Ishikawa (cell line): ENCODE data around the gene SPATA9.

Experiments
- CEBPB ChIP-seq: IDR thresholded peaks from 2 replicates; pipeline ENCODE4 v1.6.1; 2012
- CREB1 ChIP-seq: IDR thresholded peaks from 2 replicates; pipeline ENCODE4 v1.6.1; 2012; ENCODE audit warnings: low read depth
- EGR1 ChIP-seq: IDR thresholded peaks from 2 replicates; pipeline ENCODE4 v1.6.1; 2012
- EP300 ChIP-seq: IDR thresholded peaks from 2 replicates; pipeline ENCODE4 v1.6.1; 2012; ENCODE audit warnings: borderline replicate concordance
- FOXM1 ChIP-seq: IDR thresholded peaks from 2 replicates; pipeline ENCODE4 v1.6.1; 2012; ENCODE audit warnings: low read depth, borderline replicate concordance
- NFIC ChIP-seq: IDR thresholded peaks from 2 replicates; pipeline ENCODE4 v1.6.1; 2012
- RAD21 ChIP-seq: IDR thresholded peaks from 2 replicates; pipeline ENCODE4 v1.6.1; 2012; ENCODE audit warnings: low read depth
- REST ChIP-seq: IDR thresholded peaks from 2 replicates; pipeline ENCODE4 v1.6.1; 2012; ENCODE audit warnings: low read depth, mild to moderate bottlenecking
- TAF1 ChIP-seq: IDR thresholded peaks from 2 replicates; pipeline ENCODE4 v1.6.1; 2012; ENCODE audit warnings: low read depth, mild to moderate bottlenecking
- TCF12 ChIP-seq: IDR thresholded peaks from 2 replicates; pipeline ENCODE4 v1.6.1; 2012; ENCODE audit warnings: low read depth
- TEAD4 ChIP-seq: IDR thresholded peaks from 2 replicates; pipeline ENCODE4 v1.6.1; 2012
- YY1 ChIP-seq: IDR thresholded peaks from 2 replicates; pipeline ENCODE4 v1.6.1; 2012; ENCODE audit warnings: low read depth
- ZBTB7A ChIP-seq: IDR thresholded peaks from 2 replicates; pipeline ENCODE4 v1.6.1; 2012; ENCODE audit warnings: low read depth
- TF ChIP-seq, protein P1 (sequence below): IDR thresholded peaks from 2 replicates; pipeline ENCODE4 v1.6.1; 2012
- TF ChIP-seq, protein P2 (sequence below): IDR thresholded peaks from 2 replicates; pipeline ENCODE4 v1.6.1; 2012

Gene SPATA9

GRCh38 chr5:95667678-95668077 lies 15.1 kb downstream of the SPATA9 start:
- TF ChIP-seq TCF12 (no peak), YY1 (no peak), TEAD4 (no peak), REST (no peak), RAD21 (no peak), FOXM1 (no peak), NFIC (no peak), CREB1 (no peak), EGR1 (no peak), CEBPB (no peak), EP300 (no peak), TAF1 (no peak), ZBTB7A (no peak)
- TF ChIP-seq, protein P1, sequence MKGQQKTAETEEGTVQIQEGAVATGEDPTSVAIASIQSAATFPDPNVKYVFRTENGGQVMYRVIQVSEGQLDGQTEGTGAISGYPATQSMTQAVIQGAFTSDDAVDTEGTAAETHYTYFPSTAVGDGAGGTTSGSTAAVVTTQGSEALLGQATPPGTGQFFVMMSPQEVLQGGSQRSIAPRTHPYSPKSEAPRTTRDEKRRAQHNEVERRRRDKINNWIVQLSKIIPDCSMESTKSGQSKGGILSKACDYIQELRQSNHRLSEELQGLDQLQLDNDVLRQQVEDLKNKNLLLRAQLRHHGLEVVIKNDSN: no peak
- TF ChIP-seq, protein P2, sequence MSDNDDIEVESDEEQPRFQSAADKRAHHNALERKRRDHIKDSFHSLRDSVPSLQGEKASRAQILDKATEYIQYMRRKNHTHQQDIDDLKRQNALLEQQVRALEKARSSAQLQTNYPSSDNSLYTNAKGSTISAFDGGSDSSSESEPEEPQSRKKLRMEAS: no peak

DNA sequence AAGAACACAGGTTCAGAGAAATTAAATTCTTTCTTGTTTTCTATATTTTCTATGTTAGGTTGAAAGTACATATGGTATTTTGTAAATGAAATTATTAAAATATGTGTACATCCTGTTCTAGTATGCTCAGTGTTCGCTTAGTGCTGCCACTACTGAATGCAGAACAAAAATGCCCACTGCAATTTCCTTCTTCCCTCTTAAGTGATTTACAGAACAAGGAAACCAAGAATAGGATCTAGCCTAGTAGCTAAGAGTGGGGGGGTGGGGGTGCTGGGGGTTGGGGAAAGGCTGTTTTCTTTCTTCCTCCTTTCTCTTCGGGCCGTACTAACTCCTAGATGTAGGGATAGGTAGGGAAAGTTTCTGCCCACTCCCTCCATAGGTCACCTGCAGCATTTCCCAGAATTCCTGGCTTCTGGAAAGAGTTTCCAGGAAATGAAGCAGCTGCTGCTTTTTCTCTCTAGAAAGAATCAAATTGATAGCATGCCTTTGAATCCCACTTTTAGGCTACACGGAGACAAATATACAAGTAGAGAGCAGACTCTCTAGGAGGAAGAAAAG lies 15.7 kb downstream of the SPATA9 start:
- TF ChIP-seq REST: no peak
- no peak for TF ChIP-seq TEAD4
- TF ChIP-seq, protein P1: no peak
- TF ChIP-seq EP300: no peak
- TF ChIP-seq, protein P2: no peak
- TF ChIP-seq RAD21: no peak
- no peak for TF ChIP-seq NFIC
- TF ChIP-seq TCF12: no peak
- TF ChIP-seq EGR1: no peak
- TF ChIP-seq ZBTB7A: no peak
- no peak for TF ChIP-seq CEBPB
- TF ChIP-seq TAF1: no peak

GRCh38 chr5:95664204-95664786 lies 18.5 kb downstream of the SPATA9 start:
- TF ChIP-seq, protein P2: no peak
- peak; percentile 69 for TF ChIP-seq RAD21

- TF ChIP-seq REST (no peak), NFIC (no peak)
Measured at GRCh38 chr5:95662946-95663345, 19.8 kb downstream of the SPATA9 start.

- TF ChIP-seq EP300 (no peak), TAF1 (no peak), EGR1 (no peak), CREB1 (no peak), CEBPB (no peak), TCF12 (no peak), FOXM1 (no peak), RAD21 (no peak), NFIC (no peak), REST (no peak), ZBTB7A (no peak), TEAD4 (no peak)
- TF ChIP-seq, protein P2: no peak
Measured at GRCh38 chr5:95660060-95660459, 22.7 kb downstream of the SPATA9 start.
